HG03108 (cell line): ENCODE measurements around the gene GBA2.
A peak's percentile ranks its signal among the peaks of the same experiment; 100 is the strongest.

Experiments used
- ATAC-seq: cut with Tn5 transposase; IDR thresholded peaks from one replicate; pipeline ENCODE4 v1.9.1; 2021; ENCODE audit warnings: moderate library complexity; ENCODE audit not compliant: unreplicated experiment

The GBA2 gene

DNA sequence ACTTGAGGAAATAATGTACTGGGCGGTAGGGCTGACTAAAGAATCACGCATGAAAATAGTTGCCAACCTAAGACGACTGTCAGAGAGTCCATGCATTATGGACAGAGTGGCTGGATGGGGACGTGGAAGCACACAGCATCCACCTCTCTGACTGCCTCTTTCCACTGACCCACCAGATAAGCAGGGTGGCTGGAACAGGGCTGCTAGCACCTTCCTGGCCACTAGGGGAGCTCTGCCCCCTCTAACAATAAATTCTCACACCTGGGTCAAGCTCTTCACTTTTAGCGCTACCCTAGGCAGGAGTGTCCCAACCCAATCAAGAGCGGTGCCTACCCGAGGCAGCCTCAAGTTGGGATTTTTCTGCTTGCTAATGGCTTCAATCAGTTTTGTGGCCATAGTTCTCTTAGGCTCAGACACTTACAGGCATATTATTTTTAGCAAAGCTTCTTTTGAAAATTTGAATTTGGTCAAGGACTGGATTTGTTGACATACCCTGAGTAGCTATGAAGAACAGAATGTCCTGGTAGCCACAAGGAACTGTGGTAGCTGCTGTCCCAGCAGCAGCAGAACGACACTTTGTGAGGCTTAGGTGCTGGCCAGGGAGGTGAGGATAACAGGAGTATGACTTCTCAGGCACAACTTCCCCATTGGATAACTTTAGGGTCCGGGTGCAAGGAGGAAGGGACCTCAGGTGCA is 52.4 kb downstream of the GBA2 start:
- ATAC-seq, result peak; percentile 85

DNA sequence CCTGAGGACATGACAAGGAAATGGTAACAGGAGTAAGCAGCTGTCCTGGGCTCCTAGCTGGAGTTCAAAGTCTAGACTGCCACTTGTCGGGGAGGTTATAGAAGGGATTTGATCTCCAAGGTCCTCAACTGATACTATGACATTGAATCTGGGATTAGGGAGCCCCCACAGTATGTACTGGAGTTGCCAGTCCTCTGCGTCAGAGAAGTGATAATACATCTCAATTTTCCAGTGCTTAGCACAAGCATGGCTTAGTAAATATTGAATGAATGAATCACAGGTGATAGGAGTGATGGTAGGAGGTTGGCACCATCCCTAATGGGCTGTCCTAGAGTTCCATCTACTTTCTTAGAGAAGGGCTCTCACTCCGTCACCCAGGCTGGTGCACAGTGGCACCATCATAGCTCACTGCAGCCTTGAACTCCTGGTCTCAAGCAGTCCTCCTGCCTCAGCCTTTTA is 53.1 kb downstream of the GBA2 start:
- ATAC-seq, result no peak

DNA sequence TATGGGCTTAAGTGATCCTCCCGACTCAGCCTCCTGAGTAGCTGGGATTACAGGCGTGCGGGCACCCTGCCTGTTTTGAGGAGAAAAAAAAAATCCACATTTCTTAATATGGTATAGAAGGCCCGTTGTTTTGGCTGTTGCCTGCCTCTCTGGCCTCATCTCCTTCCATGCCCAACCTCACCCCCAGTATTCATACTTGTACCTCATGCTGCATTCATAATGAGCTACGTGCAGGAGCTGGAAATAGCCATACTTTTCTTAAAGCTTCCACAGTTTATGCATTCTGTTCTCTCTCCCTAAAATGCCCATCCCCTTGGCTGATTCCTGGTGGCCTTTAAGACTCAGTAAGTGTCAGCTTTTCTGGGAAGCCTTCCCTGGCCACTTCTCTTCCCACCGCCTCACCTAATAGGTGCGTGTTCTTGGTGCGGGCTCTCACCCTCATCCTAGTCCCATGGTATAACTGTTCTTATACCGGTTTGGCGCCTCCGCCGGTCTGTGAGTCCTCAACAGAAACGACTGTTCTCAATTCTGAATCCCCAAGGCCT is 57.2 kb downstream of the GBA2 start:
- no peak for ATAC-seq

DNA sequence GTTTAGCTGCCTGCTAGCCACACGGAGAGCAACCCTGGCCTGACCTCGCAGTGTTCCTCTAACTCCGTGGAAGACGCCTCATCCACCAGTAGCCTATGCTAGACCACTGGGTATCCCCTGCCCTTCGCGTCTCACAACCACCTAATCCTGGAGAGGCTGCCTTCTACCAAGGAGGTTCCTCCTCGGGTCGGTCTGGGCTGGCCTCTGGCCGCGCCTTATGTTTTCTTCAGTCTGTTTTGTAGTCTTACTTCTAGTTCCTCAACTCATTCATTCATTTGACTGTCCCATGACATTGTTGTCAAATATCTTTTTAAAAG is 57.7 kb downstream of the GBA2 start:
- ATAC-seq, result no peak

- ATAC-seq, result no peak
These were observed 58.3 kb downstream of the GBA2 start for GRCh38 chr9:35690614-35691333.

DNA sequence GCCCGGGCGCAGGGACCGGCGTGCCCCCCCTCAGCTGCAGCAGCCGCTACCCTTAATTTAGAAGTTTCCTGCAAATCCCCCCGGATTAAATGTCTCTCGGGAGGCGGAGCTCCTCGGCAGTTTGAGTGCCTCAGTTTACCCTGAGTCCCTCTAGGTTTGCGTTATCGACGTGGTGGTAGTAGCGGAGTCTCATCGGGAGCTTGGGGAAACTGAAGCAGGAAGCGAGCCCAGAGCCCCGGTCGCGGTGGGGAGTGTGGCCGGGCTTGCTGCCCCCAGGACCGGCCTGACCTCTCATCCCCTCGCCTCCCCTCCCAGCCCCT is 58.8 kb downstream of the GBA2 start:
- no peak for ATAC-seq

- ATAC-seq, result no peak
These were observed 59.3 kb downstream of the GBA2 start, which contains the start of gene TPM2 for GRCh38 chr9:35689542-35690293. Gene TPM2 (minus strand): TSS chr9:35689925. CDS start chr9:35689817, 108 bp downstream.

DNA sequence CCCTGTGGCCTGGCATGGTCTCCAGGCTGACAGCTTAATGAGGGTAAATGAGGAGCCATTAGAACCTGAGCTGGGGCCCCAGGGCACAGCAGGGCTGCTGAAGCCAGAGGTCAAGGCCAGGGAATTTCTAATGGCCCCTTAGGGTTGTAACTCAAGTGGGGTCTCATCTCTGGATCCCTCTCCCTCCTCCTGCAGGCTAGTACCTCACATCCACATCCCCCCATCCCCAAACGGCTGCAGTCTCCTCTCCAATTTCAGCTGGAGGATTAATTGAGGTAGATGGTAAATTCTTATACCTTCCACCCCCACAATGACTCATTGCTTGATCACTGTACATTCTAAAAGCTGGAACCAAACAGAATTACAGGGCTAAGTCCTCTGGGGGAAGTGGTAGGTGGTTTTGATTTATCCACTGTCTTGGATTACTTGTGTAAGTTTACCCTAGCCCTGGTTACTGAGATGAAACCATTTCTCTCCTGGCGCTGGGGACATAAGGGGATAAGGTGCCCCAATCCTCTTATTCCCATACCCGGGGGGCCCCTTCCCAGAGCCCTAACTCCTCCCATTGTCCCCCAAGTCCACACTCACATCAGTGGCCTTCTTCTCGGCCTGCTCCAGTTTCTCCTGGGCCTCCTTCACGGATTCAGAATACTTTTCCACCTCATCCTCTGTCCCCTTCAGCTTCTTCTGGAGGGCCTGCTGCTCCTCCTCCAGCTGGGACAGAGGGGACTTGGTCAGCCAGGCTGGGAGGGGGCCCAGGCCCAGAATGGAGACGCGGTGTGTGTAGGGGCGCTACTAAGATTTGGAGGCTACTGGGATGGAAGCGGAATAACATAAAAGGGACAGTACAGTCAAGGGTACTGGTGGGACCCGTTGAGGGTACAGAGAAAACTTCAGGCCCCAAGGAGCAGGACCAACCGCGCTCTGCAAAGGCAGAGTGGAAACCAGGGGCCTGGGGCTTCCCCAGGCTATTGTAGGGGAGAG is 60.2 kb downstream of the GBA2 start:
- no peak for ATAC-seq

DNA sequence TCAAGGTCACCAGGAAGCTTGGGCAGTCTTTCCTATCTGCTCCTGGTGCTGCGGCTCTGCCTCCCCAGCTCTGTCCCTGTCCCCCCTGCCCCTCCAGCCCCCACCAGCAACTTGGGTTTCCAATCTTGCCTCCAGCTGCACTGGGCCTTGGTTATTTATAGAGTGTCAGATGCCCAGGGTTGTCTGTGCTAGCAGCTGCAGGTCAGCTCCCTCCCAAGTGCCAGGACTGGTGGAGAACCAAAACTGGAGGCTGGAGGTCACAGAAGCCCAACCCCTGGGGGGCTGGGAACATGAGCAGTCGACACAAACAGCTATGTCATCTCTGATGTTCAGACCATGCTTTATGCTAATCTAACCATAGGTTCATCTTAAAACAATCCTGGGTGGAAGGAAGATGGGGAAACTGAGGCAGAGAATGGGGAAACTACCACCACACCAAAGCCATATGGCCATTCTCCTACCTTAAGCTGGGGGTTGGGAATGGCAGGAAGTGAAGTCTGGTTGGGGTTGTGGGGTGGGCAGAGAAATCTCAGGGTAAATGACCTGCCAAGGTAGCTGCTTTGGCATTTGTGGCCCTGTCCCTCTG is 61.0 kb downstream of the GBA2 start:
- no peak for ATAC-seq

DNA sequence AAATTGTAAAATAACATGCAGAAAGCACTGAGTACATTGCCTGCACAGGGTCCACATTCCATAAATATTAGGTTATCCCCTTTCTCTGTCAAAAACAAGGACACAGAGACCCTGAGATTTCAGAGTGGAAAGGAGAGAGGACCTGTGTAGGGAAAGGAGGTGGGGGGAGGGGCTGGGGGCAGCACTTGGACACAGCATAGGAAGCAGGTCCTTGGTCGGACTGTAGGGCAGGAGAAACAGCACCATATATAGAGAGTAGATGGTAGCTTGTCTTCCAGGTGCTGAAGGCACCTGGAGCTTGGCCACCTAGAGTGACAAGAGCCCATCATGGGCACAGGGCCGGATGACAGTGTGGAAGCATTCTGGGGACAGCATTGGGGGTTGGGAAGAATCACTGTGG is 61.7 kb downstream of the GBA2 start:
- no peak for ATAC-seq
